Camera-type eye (tissue), 1 donor: Measurements from ENCODE around the gene IFT20. TPM values are rescaled to one million over a fixed set of nuclear protein-coding genes. Genes with fewer than 3 reads are reported as not detected.

Experiments
- total RNA-seq: library from RNA; depleted of rRNA; stranded (reverse); fragments of >200 nt; gene quantifications from one replicate; pipeline ENCODE4 v1.2.3, GENCODE V29; 2014

Gene IFT20
- 59.0 TPM for total RNA-seq

GRCh38 chr17:28335201-28335958 lies at the start of gene IFT20, which contains the start of gene TNFAIP1:
Gene IFT20 (minus strand): TSS chr17:28335472. CDS start chr17:28331985, 3,487 bp downstream.
Gene TNFAIP1 (plus strand): TSS chr17:28335761. CDS start chr17:28339522, 3,761 bp downstream.

GRCh38 chr17:28371245-28372202 lies 36.3 kb upstream of the IFT20 start, which contains the start of gene SARM1:
Gene SARM1 (plus strand): TSS chr17:28371694. CDS start chr17:28372033, 339 bp downstream.

GRCh38 chr17:28370035-28370743 lies 34.9 kb upstream of the IFT20 start, which contains the start of gene VTN:
Gene VTN (minus strand): TSS chr17:28370307. CDS start chr17:28370203, 104 bp downstream.

GRCh38 chr17:28364665-28365363 lies 29.5 kb upstream of the IFT20 start, which contains the start of gene SEBOX:
Gene SEBOX (minus strand): TSS chr17:28365199. CDS start chr17:28365151, 48 bp downstream.

GRCh38 chr17:28357061-28357900 lies 22.0 kb upstream of the IFT20 start, which contains the start of gene POLDIP2:
Gene POLDIP2 (minus strand): TSS chr17:28357527. CDS start chr17:28357448, 79 bp downstream.

GRCh38 chr17:28318759-28319597 lies 16.3 kb downstream of the IFT20 start, which contains the start of gene TMEM97:
Gene TMEM97 (plus strand): TSS chr17:28319200. CDS start chr17:28319240, 40 bp downstream.

Other genes starting within 250 kb of the IFT20 start
- gene TMEM97, start 16.3 kb downstream of the IFT20 start, total RNA-seq = 18.7 TPM
- gene TNFAIP1, start 289 bp upstream of the IFT20 start, total RNA-seq = 30.8 TPM
- 52.9 TPM for gene POLDIP2, start 22.1 kb upstream of the IFT20 start, total RNA-seq
- gene SEBOX, start 29.7 kb upstream of the IFT20 start, total RNA-seq = not detected
- 7.7 TPM for gene VTN, start 34.8 kb upstream of the IFT20 start, total RNA-seq
- 33.6 TPM for gene SARM1, start 36.2 kb upstream of the IFT20 start, total RNA-seq
- 21.6 TPM for gene SLC46A1, start 70.7 kb upstream of the IFT20 start, total RNA-seq
- 1.3 TPM for gene SLC13A2, start 138.2 kb upstream of the IFT20 start, total RNA-seq
- not detected for gene FOXN1, start 170.9 kb upstream of the IFT20 start, total RNA-seq
- 288 TPM for gene UNC119, start 217.2 kb upstream of the IFT20 start, total RNA-seq
- gene PIGS, start 236.1 kb upstream of the IFT20 start, total RNA-seq = 44.8 TPM
- gene ALDOC, start 241.4 kb upstream of the IFT20 start, total RNA-seq = 134 TPM